Measurements from ENCODE around the gene SSBP4.

SSBP4 gene

GRCh38 chr19:18422530-18423191 is 3.5 kb downstream of the SSBP4 start:
- DNase-seq: no peak

- no peak for DNase-seq
These were observed 4.2 kb downstream of the SSBP4 start for GRCh38 chr19:18423258-18424020.

- DNase-seq: no peak
These were observed 5.1 kb downstream of the SSBP4 start for GRCh38 chr19:18424122-18424889.

GRCh38 chr19:18424890-18425514 is 5.8 kb downstream of the SSBP4 start:
- DNase-seq: no peak

- DNase-seq: no peak
These were observed 6.6 kb downstream of the SSBP4 start for GRCh38 chr19:18425515-18426415.

GRCh38 chr19:18426416-18426767 is 7.2 kb downstream of the SSBP4 start:
- DNase-seq: no peak

- DNase-seq: no peak
These were observed 8.0 kb downstream of the SSBP4 start for GRCh38 chr19:18427080-18427742.

- no peak for DNase-seq
These were observed 8.5 kb downstream of the SSBP4 start for GRCh38 chr19:18427743-18428113.

- DNase-seq: no peak
These were observed 9.1 kb downstream of the SSBP4 start for GRCh38 chr19:18428173-18428786.

GRCh38 chr19:18428787-18429674 is 9.8 kb downstream of the SSBP4 start:
- DNase-seq: peak; percentile 83

GRCh38 chr19:18429717-18430416 is 10.7 kb downstream of the SSBP4 start:
- no peak for DNase-seq

GRCh38 chr19:18430417-18431144 is 11.4 kb downstream of the SSBP4 start:
- DNase-seq: no peak

GRCh38 chr19:18431351-18432197 is 12.4 kb downstream of the SSBP4 start:
- DNase-seq: no peak

- no peak for DNase-seq
These were observed 13.2 kb downstream of the SSBP4 start for GRCh38 chr19:18432275-18433014.

GRCh38 chr19:18433015-18433691 is 14.0 kb downstream of the SSBP4 start:
- no peak for DNase-seq

- DNase-seq: no peak
These were observed 14.7 kb downstream of the SSBP4 start for GRCh38 chr19:18433735-18434398.
